ENCODE measurements around the gene SORCS2.

DNA sequence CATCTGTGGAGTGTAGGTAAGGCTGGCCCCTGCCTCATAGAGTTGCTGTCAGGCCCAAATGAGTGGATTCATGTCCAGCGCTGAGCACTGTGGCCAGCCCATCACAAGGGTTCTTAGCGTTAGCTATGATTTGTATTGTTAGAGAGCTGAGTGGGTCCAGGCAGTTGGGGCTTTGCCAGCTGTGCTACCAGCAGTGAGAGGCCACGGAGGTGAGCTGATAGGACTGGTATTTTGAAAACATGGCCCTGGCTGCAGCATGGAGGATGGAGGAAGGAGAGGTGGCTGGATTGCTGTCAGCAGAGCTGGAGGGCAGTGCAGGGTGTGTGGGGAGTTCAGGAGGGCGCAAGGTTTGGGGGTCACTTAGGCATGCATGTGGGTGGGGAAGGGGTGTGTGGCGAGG lies 172.6 kb downstream of the SORCS2 start:
- TF ChIP-seq GATA3 (IDR thresholded peaks at IDR 0.05; ENCODE audit: low read depth, low read length) (no peak), GATA2 (IDR thresholded peaks at IDR 0.05; ENCODE audit: low read depth, low read length) (no peak)

Data from SH-SY5Y (cell line).